HEK293 (cell line): ENCODE data around the gene PHACTR1.
"Not testable (repeated sequence)": the region's sequence is repeated elsewhere in the genome, so short reads cannot be mapped to it uniquely, and the experiment has no call there.

ENCODE experiments used
- ATF2 ChIP-seq: fragments of 450-650 bp; formaldehyde crosslinking; IDR thresholded peaks from 2 replicates; pipeline ENCODE4 v1.5.1; 2016; ENCODE audit warnings: missing biosample characterization, missing genetic modification characterization, low read depth
- BCL11A ChIP-seq: fragments of 450-650 bp; formaldehyde crosslinking; IDR thresholded peaks from 2 replicates; pipeline ENCODE4 v1.5.1; 2016; ENCODE audit warnings: low read depth, missing biosample characterization, missing genetic modification characterization
- CTCF ChIP-seq: fragments of 450-650 bp; formaldehyde crosslinking; IDR thresholded peaks from 2 replicates; pipeline ENCODE4 v1.5.1; 2016; ENCODE audit warnings: missing biosample characterization, missing genetic modification characterization
- PATZ1 ChIP-seq: fragments of 450-650 bp; formaldehyde crosslinking; IDR thresholded peaks from 2 replicates; pipeline ENCODE4 v1.5.1; 2016; ENCODE audit warnings: missing biosample characterization, missing genetic modification characterization
- REST ChIP-seq: fragments of 450-650 bp; formaldehyde crosslinking; IDR thresholded peaks from 2 replicates; pipeline ENCODE4 v1.5.1; 2016; ENCODE audit warnings: missing biosample characterization, missing genetic modification characterization
- ZBTB20 ChIP-seq: fragments of 450-650 bp; formaldehyde crosslinking; IDR thresholded peaks from 2 replicates; pipeline ENCODE4 v1.5.1; 2016; ENCODE audit warnings: missing biosample characterization, missing genetic modification characterization
- ZNF114 ChIP-seq: fragments of 450-650 bp; formaldehyde crosslinking; IDR thresholded peaks from 2 replicates; pipeline ENCODE4 v1.5.0; 2017; ENCODE audit warnings: missing biosample characterization, missing genetic modification characterization
- ZNF148 ChIP-seq: fragments of 450-650 bp; formaldehyde crosslinking; IDR thresholded peaks from 2 replicates; pipeline ENCODE4 v1.5.0; 2017; ENCODE audit warnings: missing biosample characterization, missing genetic modification characterization, borderline replicate concordance
- ZNF37A ChIP-seq: fragments of 450-650 bp; IDR thresholded peaks from 2 replicates; pipeline ENCODE4 v1.5.1; 2018; ENCODE audit warnings: missing biosample characterization, missing genetic modification characterization
- ZNF473 ChIP-seq: fragments of 450-650 bp; formaldehyde crosslinking; IDR thresholded peaks from 2 replicates; pipeline ENCODE4 v1.5.1; 2017; ENCODE audit warnings: missing biosample characterization, missing genetic modification characterization
- ZNF48 ChIP-seq: fragments of 450-650 bp; formaldehyde crosslinking; IDR thresholded peaks from 2 replicates; pipeline ENCODE4 v1.5.1; 2016; ENCODE audit warnings: missing biosample characterization, missing genetic modification characterization

GRCh38 chr6:12944528-12944927 is 228.0 kb downstream of the PHACTR1 start:
- not testable (repeated sequence) for TF ChIP-seq ZBTB20 (tag by site-specific recombination); CTCF (tag by site-specific recombination); ZNF148; ZNF37A (tag by site-specific recombination); ZNF48 (tag by site-specific recombination); BCL11A (tag by site-specific recombination); PATZ1 (tag by site-specific recombination); ZNF114; REST (tag by site-specific recombination); ZNF473 (tag by site-specific recombination); ATF2 (tag by site-specific recombination)
